ENCODE results near the gene ACAD11. TPM values are rescaled to one million over a fixed set of nuclear protein-coding genes. Genes with fewer than 3 reads are reported as not detected.

ACAD11 gene
- total and polyA plus RNA-seq, 12 donors: 7.6 to 31.2 (median 22.2) TPM

- peaks cover 0 to 23% (median 0%) of the 10 kb centered on the region in 9 donors for H3K36me3 ChIP-seq
- DNase-seq: no peak
- intact Hi-C loops (cut with DNase I): loop anchor here in 4 of 10 donors (5.0 to 10.0 kb wide), 3 partner anchors 53 to 60 kb away; partner anchors contain the start of gene NPHP3 (in 1 of the 4)
- H3K27me3 ChIP-seq: no peaks in the 10 kb centered on the region
- H3K4me1 ChIP-seq: peaks cover 2 to 64% (median 50%) of the 10 kb centered on the region in 9 donors
- H3K27ac ChIP-seq: no peak overlapping the region
- peak overlapping the region in 3 of 10 donors; percentile 81 to 92 (median 83) for H3K4me3 ChIP-seq
- no peak for TF ChIP-seq CTCF (IDR thresholded peaks at IDR 0.05)
- H3K9me3 ChIP-seq: no peaks in the 10 kb centered on the region
- no peak for ATAC-seq
Observed at GRCh38 chr3:132662212-132662611, 2.6 kb upstream of the ACAD11 start.

DNA sequence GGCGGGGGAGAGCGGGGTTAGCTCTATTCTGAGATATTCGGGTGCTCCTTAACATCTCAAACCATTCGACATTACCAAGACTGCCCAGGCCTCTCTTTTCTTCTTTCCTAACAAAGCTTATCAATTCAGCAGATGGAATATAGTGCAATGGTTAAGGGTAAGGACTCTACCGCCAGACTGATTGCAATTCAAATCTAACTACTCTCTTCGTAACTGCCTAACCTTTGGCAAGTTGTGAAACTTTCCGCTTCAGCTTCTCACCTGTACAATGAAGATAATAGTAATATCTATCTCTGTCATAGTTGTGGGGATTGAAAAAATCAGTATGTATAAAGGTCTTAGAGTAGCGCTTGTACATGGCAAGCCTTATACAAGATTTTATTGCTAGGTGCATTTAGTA lies 1.5 kb upstream of the ACAD11 start:
- 11 to 17% methylated on average over 8 of the region's 8 CpGs for WGBS, 2 donors
- no peaks in the 10 kb centered on the region for H3K9me3 ChIP-seq
- intact Hi-C loops (cut with DNase I): loop anchor here in 4 of 10 donors (5.0 to 10.0 kb wide), 3 partner anchors 54 to 61 kb away; partner anchors contain the start of gene NPHP3 (in 1 of the 4)
- H3K27me3 ChIP-seq: no peaks in the 10 kb centered on the region
- TF ChIP-seq CTCF (IDR thresholded peaks at IDR 0.05): no peak
- peak overlapping the region in 9 of 10 donors; percentile 89 to 97 (median 95) for H3K27ac ChIP-seq
- ATAC-seq: no peak
- H3K4me1 ChIP-seq: peaks cover 2 to 71% (median 50%) of the 10 kb centered on the region in 9 donors
- DNase-seq: no peak
- peaks cover 0 to 12% (median 0%) of the 10 kb centered on the region in 9 donors for H3K36me3 ChIP-seq
- peak overlapping the region; percentile 81 to 94 (median 90) for H3K4me3 ChIP-seq

GRCh38 chr3:132660811-132661070 lies 1.1 kb upstream of the ACAD11 start:
- Histone ChIP-seq H3K9me3 (no peaks in the 10 kb centered on the region), H3K27me3 (no peaks in the 10 kb centered on the region), H3K4me1 (peaks cover 2 to 74% (median 52%) of the 10 kb centered on the region in 9 donors), H3K27ac (peak overlapping the region in 9 of 10 donors; percentile 89 to 97 (median 95)), H3K36me3 (peaks cover 0 to 8% (median 0%) of the 10 kb centered on the region in 9 donors), H3K4me3 (peak overlapping the region; percentile 81 to 94 (median 90))
- 0 to 1% methylated on average over 5 of the region's 5 CpGs for WGBS, 2 donors
- intact Hi-C loops (cut with DNase I): loop anchor here in 4 of 10 donors (5.0 to 10.0 kb wide), 3 partner anchors 54 to 62 kb away; partner anchors contain the start of gene NPHP3 (in 1 of the 4)
- DNase-seq (no peak), ATAC-seq (peak in 4 of 8 donors; percentile 2 to 13 (median 10))
- TF ChIP-seq CTCF (IDR thresholded peaks at IDR 0.05): no peak

DNA sequence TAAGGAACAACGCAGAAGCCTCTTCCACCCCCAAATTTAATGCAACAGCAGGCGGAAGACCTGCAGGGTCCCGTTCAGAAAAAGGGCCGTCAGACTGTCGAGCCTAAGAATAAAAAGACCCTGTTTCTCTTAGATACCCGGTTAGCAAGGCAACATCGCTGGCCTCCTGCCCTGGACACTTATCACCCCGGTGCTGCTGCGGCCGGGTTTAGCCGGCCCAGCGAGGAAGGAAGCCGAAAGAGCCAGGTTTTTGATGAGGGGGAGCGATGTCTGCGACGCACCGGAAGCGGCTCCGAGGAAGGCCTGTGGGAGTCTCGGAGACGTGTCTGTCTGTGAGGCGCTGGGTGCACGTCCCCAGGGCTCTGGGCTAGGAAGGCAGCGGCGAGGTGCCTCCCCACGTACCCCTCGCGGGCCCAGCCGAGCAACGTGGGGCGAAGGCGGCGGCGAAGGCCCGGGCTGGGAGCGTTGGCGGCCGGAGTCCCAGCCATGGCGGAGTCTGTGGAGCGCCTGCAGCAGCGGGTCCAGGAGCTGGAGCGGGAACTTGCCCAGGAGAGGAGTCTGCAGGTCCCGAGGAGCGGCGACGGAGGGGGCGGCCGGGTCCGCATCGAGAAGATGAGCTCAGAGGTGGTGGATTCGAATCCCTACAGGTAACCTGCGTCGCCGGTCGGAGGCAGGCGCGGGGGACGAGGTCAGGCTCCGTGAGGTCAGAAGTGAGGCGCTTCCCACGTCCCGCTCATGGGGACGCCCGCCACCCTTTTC lies 622 bp upstream of the ACAD11 start, which contains the start of gene UBA5:
UBA5 (plus strand) TSS at position 278 of the 759 bp plus-strand sequence; CDS start at position 487, 209 bp downstream.
- Histone ChIP-seq H3K4me3 (peak within 1 kb of the TSS; percentile 81 to 94 (median 90)), H3K27me3 (no peaks in the 10 kb centered on the region), H3K27ac (peak within 1 kb of the TSS; percentile 80 to 97 (median 94)), H3K4me1 (peaks cover 2 to 79% (median 57%) of the 10 kb centered on the region in 9 donors), H3K36me3 (peaks cover 0 to 6% (median 0%) of the 10 kb centered on the region in 9 donors), H3K9me3 (no peaks in the 10 kb centered on the region)
- ATAC-seq (peak; percentile 82 to 91 (median 86)), DNase-seq (peak; percentile 72 to 77)
- WGBS, 2 donors: 0% methylated on average over 64 of the region's 64 CpGs
- intact Hi-C loops (cut with DNase I): loop anchor here in 4 of 10 donors (5.0 to 10.0 kb wide), 3 partner anchors 55 to 62 kb away; partner anchors contain the start of gene NPHP3 (in 1 of the 4)
- TF ChIP-seq CTCF (IDR thresholded peaks at IDR 0.05): no peak
